HEK293 (cell line): ENCODE data around the gene HERC5.

Experiments used
- CTCF ChIP-seq: fragments of 450-650 bp; formaldehyde crosslinking; IDR thresholded peaks from 2 replicates; pipeline ENCODE4 v1.5.1; 2016; ENCODE audit warnings: missing biosample characterization, missing genetic modification characterization
- TCF7L2 ChIP-seq: IDR thresholded peaks from 2 replicates; pipeline ENCODE4 v1.6.1; 2011; ENCODE audit warnings: low read depth, mild to moderate bottlenecking, inconsistent platforms, low read length, moderate library complexity, borderline replicate concordance
- ZBTB26 ChIP-seq: fragments of 450-650 bp; formaldehyde crosslinking; optimal IDR thresholded peaks from 2 replicates; pipeline ENCODE3; 2016; ENCODE audit warnings: missing biosample characterization, mild to moderate bottlenecking, missing genetic modification characterization
- ZNF140 ChIP-seq: fragments of 450-650 bp; formaldehyde crosslinking; IDR thresholded peaks from 2 replicates; pipeline ENCODE4 v1.5.1; 2016; ENCODE audit warnings: missing biosample characterization, missing genetic modification characterization
- ZNF223 ChIP-seq: fragments of 450-650 bp; formaldehyde crosslinking; IDR thresholded peaks from 2 replicates; pipeline ENCODE4 v1.5.1; 2016; ENCODE audit warnings: missing biosample characterization, missing genetic modification characterization
- ZNF274 ChIP-seq, 2 experiments: fragments of 200-500 bp in 1 of 2; fragments of 450-650 bp in 1 of 2; sonication (Bioruptor generic) in 1 of 2; formaldehyde crosslinking in 1 of 2; IDR thresholded peaks; 2 replicates each; pipeline versions ENCODE4 v1.5.1 to v1.6.1; 2014 to 2016; ENCODE audit warnings: borderline replicate concordance in 1 of 2, inconsistent platforms in 1 of 2, low read length in 1 of 2, missing biosample characterization in 1 of 2, missing genetic modification characterization in 1 of 2
- ZNF670 ChIP-seq: fragments of 450-650 bp; formaldehyde crosslinking; IDR thresholded peaks from 2 replicates; pipeline ENCODE4 v1.5.1; 2016; ENCODE audit warnings: missing biosample characterization, missing genetic modification characterization, low read depth
- ZSCAN5A ChIP-seq: fragments of 450-650 bp; formaldehyde crosslinking; IDR thresholded peaks from 2 replicates; pipeline ENCODE4 v1.5.1; 2016; ENCODE audit warnings: missing biosample characterization, missing genetic modification characterization

GRCh38 chr4:88446124-88446523 is 10.8 kb upstream of the HERC5 start:
- TF ChIP-seq TCF7L2 (no peak), ZNF140 (tag by site-specific recombination) (no peak), CTCF (no peak), ZNF670 (tag by site-specific recombination) (no peak), ZBTB26 (tag by site-specific recombination) (no peak), ZNF274 (IDR thresholded peaks at IDR 0.05; ENCODE audit: low read length) (no peak), ZNF274 (tag by site-specific recombination; IDR thresholded peaks at IDR 0.05; ENCODE audit: borderline replicate concordance) (no peak), ZSCAN5A (tag by site-specific recombination) (no peak), ZNF223 (no peak)
